A673 (cell line): ENCODE results near the gene TRAF6. TPM values are rescaled to one million over a fixed set of nuclear protein-coding genes. Genes with fewer than 3 reads are reported as not detected.

ENCODE experiments used
- BruUV-seq: library from RNA; stranded (reverse); fragments of 400-500 nt; replicated peaks from 2 replicates; lab custom pipeline; 2021; lab: Mats Ljungman, UMichigan
- CTCF ChIA-PET: fragments of 300-600 bp; sonication (Branson Sonifier 250); formaldehyde crosslinking; loops from one replicate; lab custom pipeline; 2022; ENCODE audit warnings: antibody characterized with exemption; lab: Charles Lee
- POLR2A ChIA-PET: fragments of 300-600 bp; sonication (Branson Sonifier 250); formaldehyde crosslinking; loops from one replicate; lab custom pipeline; 2022; ENCODE audit warnings: antibody characterized with exemption; ENCODE audit not compliant: low non-redundant PET; lab: Charles Lee
- DNase-seq: peaks from one replicate; pipeline ENCODE4 v3.0.0-alpha.2; 2015; ENCODE audit warnings: low spot score
- H3K27ac ChIP-seq: fragments of 200-600 bp; sonication (generic); 2 replicates; pipeline ENCODE4 v1.5.1; 2016; ENCODE audit warnings: mixed run types, low read depth, mild to moderate bottlenecking, mixed read lengths, antibody characterized with exemption, low read length; ENCODE audit not compliant: poor library complexity, severe bottlenecking
- H3K27me3 ChIP-seq: fragments of 200-600 bp; sonication (generic); replicated peaks from 2 replicates; pipeline ENCODE4 v1.6.1; 2017; ENCODE audit warnings: mixed run types, low read depth, mild to moderate bottlenecking, mixed read lengths, antibody characterized with exemption, low read length; ENCODE audit not compliant: insufficient read depth, poor library complexity
- H3K36me3 ChIP-seq: fragments of 200-600 bp; sonication (generic); 2 replicates; pipeline ENCODE4 v1.6.1; 2016; ENCODE audit warnings: mixed run types, mild to moderate bottlenecking, mixed read lengths, antibody characterized with exemption, low read length; ENCODE audit not compliant: insufficient read depth, poor library complexity, severe bottlenecking
- H3K4me1 ChIP-seq: fragments of 200-600 bp; sonication (generic); 2 replicates; pipeline ENCODE4 v1.6.1; 2017; ENCODE audit warnings: mixed run types, mild to moderate bottlenecking, mixed read lengths, antibody characterized with exemption, low read length; ENCODE audit not compliant: insufficient read depth, poor library complexity, severe bottlenecking
- H3K4me3 ChIP-seq: fragments of 200-600 bp; sonication (generic); 2 replicates; pipeline ENCODE4 v1.5.1; 2016; ENCODE audit warnings: low read depth, mixed run types, mild to moderate bottlenecking, mixed read lengths, low read length; ENCODE audit not compliant: poor library complexity, severe bottlenecking
- H3K9me3 ChIP-seq: fragments of 200-600 bp; sonication (generic); 2 replicates; pipeline ENCODE4 v1.6.1; 2016; ENCODE audit warnings: mixed run types, low read depth, mild to moderate bottlenecking, mixed read lengths, antibody characterized with exemption, low read length; ENCODE audit not compliant: poor library complexity, severe bottlenecking
- CTCF ChIP-seq: fragments of 300-800, 200-600 bp; sonication (generic); conservative IDR thresholded peaks from 2 replicates; pipeline ENCODE4 v1.5.1; 2017; ENCODE audit warnings: low read depth, mild to moderate bottlenecking, antibody characterized with exemption, low read length, moderate library complexity, mixed read lengths
- EZH2 ChIP-seq: fragments of 200-600 bp; sonication (generic); IDR thresholded peaks from 2 replicates; pipeline ENCODE4 v1.6.1; 2017; ENCODE audit warnings: borderline replicate concordance, low read depth, mild to moderate bottlenecking, mixed read lengths, antibody characterized with exemption, low read length; ENCODE audit not compliant: poor library complexity, severe bottlenecking
- intact Hi-C: fragments of 100-400 bp; cut with micrococcal nuclease; formaldehyde crosslinking; loops from one replicate; pipeline ENCODE4 v1.10.0; 2022; ENCODE audit not compliant: unreplicated experiment
- total RNA-seq: library from RNA; stranded (reverse); gene quantifications from 2 replicates; pipeline ENCODE4 v1.2.3, GENCODE V29; 2021

TRAF6 gene
- total RNA-seq, 1 experiment from 2014 or later: 28.6 TPM

GRCh38 chr11:36438126-36438525 is 71.9 kb downstream of the TRAF6 start:
- Histone ChIP-seq H3K27me3 (no peaks in the 10 kb centered on the region), H3K36me3 (peaks cover 22% of the 10 kb centered on the region), H3K4me1 (no peaks in the 10 kb centered on the region), H3K4me3 (no peak overlapping the region), H3K27ac (no peak overlapping the region), H3K9me3 (no peaks in the 10 kb centered on the region)
- intact Hi-C loops: no loop called here
- POLR2A ChIA-PET: no interaction called here
- TF ChIP-seq CTCF (no peak), EZH2 (no peak)
- CTCF ChIA-PET: no interaction called here
- BruUV-seq: no TSS peak
- no peak for DNase-seq

GRCh38 chr11:36437413-36437812 is 72.7 kb downstream of the TRAF6 start:
- TF ChIP-seq EZH2 (no peak), CTCF (no peak)
- Histone ChIP-seq H3K9me3 (no peaks in the 10 kb centered on the region), H3K27me3 (no peaks in the 10 kb centered on the region), H3K4me1 (no peaks in the 10 kb centered on the region), H3K36me3 (peaks cover 28% of the 10 kb centered on the region), H3K4me3 (no peak overlapping the region), H3K27ac (no peak overlapping the region)
- intact Hi-C loops: no loop called here
- CTCF ChIA-PET: interaction anchor here (0.5 kb wide), 1 partner anchor 385 kb away, joined by 5 read pairs; no protein-coding TSS in a partner anchor
- BruUV-seq: no TSS peak
- DNase-seq: no peak
- POLR2A ChIA-PET: no interaction called here

Other genes starting within 250 kb of the TRAF6 start
- 147 and 154 TPM in 2 replicates for gene COMMD9, start 220.8 kb downstream of the TRAF6 start, total RNA-seq
- gene PRR5L, start 214.0 kb downstream of the TRAF6 start, total RNA-seq: 76.1 and 102 TPM in 2 replicates
- 0.07 and 0.11 TPM in 2 replicates for gene RAG1, start 57.7 kb upstream of the TRAF6 start, total RNA-seq
- gene IFTAP, start 84.2 kb upstream of the TRAF6 start, total RNA-seq: 25.3 and 30.3 TPM in 2 replicates
- gene RAG2, start 88.0 kb upstream of the TRAF6 start, total RNA-seq: not detected in 2 replicates